Measurements from ENCODE around the gene SLC6A8.

The SLC6A8 gene

GRCh38 chrX:153644356-153645125 is 43.2 kb upstream of the SLC6A8 start (continued):
- TF ChIP-seq ZNF266 (tag by site-specific recombination; IDR thresholded peaks at IDR 0.05; ENCODE audit: low read depth) (no peak), ZNF514 (tag by site-specific recombination; IDR thresholded peaks at IDR 0.05) (no peak)

GRCh38 chrX:153645151-153645550 is 42.6 kb upstream of the SLC6A8 start:
- Histone ChIP-seq H3K4me1 (ENCODE audit: control insufficient read depth, insufficient read depth, low read length) (peaks cover 3% of the 10 kb centered on the region; the same call in 1 of the 2 replicates), H3K36me3 (ENCODE audit: control insufficient read depth in 2 of 2, insufficient read depth in 1 of 2, low read length in 2 of 2) (no peaks in the 10 kb centered on the region), H3K27ac (ENCODE audit: extremely low read depth, low read depth, low read length) (no peak overlapping the region), H3K4me3 (ENCODE audit: low read depth, low read length) (no peak overlapping the region), H3K9me3 (ENCODE audit: control insufficient read depth, insufficient read depth, low read depth, low read length) (no peaks in the 10 kb centered on the region)
- CTCF ChIA-PET: interaction anchor here (0.8 to 2.5 kb wide), 17 partner anchors 8 to 703 kb away, joined by 3 to 24 read pairs (median 5); no protein-coding TSS in a partner anchor
- POLR2A ChIA-PET: no interaction called here
- no peak for TF ChIP-seq KLF8 (tag by site-specific recombination; IDR thresholded peaks at IDR 0.05)
- TF ChIP-seq ZNF302 (tag by site-specific recombination; IDR thresholded peaks at IDR 0.05; ENCODE audit: low read depth): no peak
- no peak for TF ChIP-seq ZNF513 (tag by site-specific recombination; IDR thresholded peaks at IDR 0.05)
- no peak for TF ChIP-seq ZNF791 (tag by site-specific recombination; IDR thresholded peaks at IDR 0.05)

GRCh38 chrX:153645921-153646488 is 41.7 kb upstream of the SLC6A8 start:
- no peak overlapping the region for H3K27ac ChIP-seq (ENCODE audit: extremely low read depth, low read depth, low read length)
- no peaks in the 10 kb centered on the region for H3K36me3 ChIP-seq (ENCODE audit: control insufficient read depth in 2 of 2, insufficient read depth in 1 of 2, low read length in 2 of 2)
- no peaks in the 10 kb centered on the region for H3K9me3 ChIP-seq (ENCODE audit: control insufficient read depth, insufficient read depth, low read depth, low read length)
- no peak for TF ChIP-seq REST (tag by site-specific recombination; IDR thresholded peaks at IDR 0.05)
- TF ChIP-seq ZNF529 (tag by site-specific recombination; IDR thresholded peaks at IDR 0.05; ENCODE audit: insufficient replicate concordance): no peak
- no peak for TF ChIP-seq BCL6B (tag by site-specific recombination; IDR thresholded peaks at IDR 0.05)
- TF ChIP-seq ZIC2 (tag by site-specific recombination; IDR thresholded peaks at IDR 0.05): no peak
- no peak for TF ChIP-seq ZNF510 (tag by site-specific recombination; IDR thresholded peaks at IDR 0.05; ENCODE audit: insufficient replicate concordance)
- no peak for TF ChIP-seq ZSCAN5A (tag by site-specific recombination; IDR thresholded peaks at IDR 0.05)
- no peak for TF ChIP-seq ZNF148 (tag by site-specific recombination; IDR thresholded peaks at IDR 0.05; ENCODE audit: borderline replicate concordance)
- TF ChIP-seq ZNF138 (tag by site-specific recombination; IDR thresholded peaks at IDR 0.05; ENCODE audit: borderline replicate concordance): no peak
- TF ChIP-seq ZBTB48 (tag by site-specific recombination; IDR thresholded peaks at IDR 0.05): no peak
- no peak overlapping the region for H3K4me3 ChIP-seq (ENCODE audit: low read depth, low read length)
- peaks cover 3% of the 10 kb centered on the region; the same call in 1 of the 2 replicates for H3K4me1 ChIP-seq (ENCODE audit: control insufficient read depth, insufficient read depth, low read length)
- ChIA-PET POLR2A (interaction anchor here (1.4 kb wide), 1 partner anchor 47 kb away, joined by 4 read pairs; the partner anchor contains the start of gene CCNQ), CTCF (interaction anchor here (0.5 to 2.5 kb wide), 16 partner anchors 8 to 704 kb away, joined by 3 to 24 read pairs (median 4); no protein-coding TSS in a partner anchor)
